Measurements from ENCODE around the gene SERINC2. TPM values are rescaled to one million over a fixed set of nuclear protein-coding genes. Genes with fewer than 3 reads are reported as not detected.

SERINC2 gene
- polyA plus RNA-seq, 2 of the 4 experiments (the other 2 are of a cell fraction), result 6.0 to 16.3 TPM

GRCh38 chr1:31373897-31374486 is 39.0 kb upstream of the SERINC2 start:
- no peak overlapping the region for H3K4me3 ChIP-seq
- no peak overlapping the region for H3K27ac ChIP-seq
- H3K4me2 ChIP-seq, result no peak overlapping the region
- 87% methylated on average over 11 of the region's 11 CpGs for WGBS (ENCODE audit: missing lambda C conversion rate)
- FAIRE-seq (no peak), DNase-seq (ENCODE audit: low read depth in 1 of 2, low spot score in 1 of 2) (no peak), ATAC-seq (no peak)
- peaks cover 13% of the 10 kb centered on the region for H3K4me1 ChIP-seq
- ChIA-PET POLR2A (no interaction called here), CTCF (interaction anchor here (0.8 to 2.7 kb wide), 3 partner anchors 14 to 47 kb away, joined by 3 to 9 read pairs (median 4); no protein-coding TSS in a partner anchor)
- TF ChIP-seq SMC3 (IDR thresholded peaks at IDR 0.05) (no peak), RNF2 (IDR thresholded peaks at IDR 0.05; ENCODE audit: borderline replicate concordance, low read depth) (no peak), POLR2AphosphoS2 (conservative IDR thresholded peaks at IDR 0.05; ENCODE audit: low read length) (no peak), MAZ (IDR thresholded peaks at IDR 0.05; ENCODE audit: borderline replicate concordance, low read depth, low read length) (no peak), FOXS1 (CRISPR knock-in tag; IDR thresholded peaks at IDR 0.05) (no peak), TFCP2L1 (CRISPR knock-in tag; IDR thresholded peaks at IDR 0.05) (no peak), ESRRA (IDR thresholded peaks at IDR 0.05; ENCODE audit: borderline replicate concordance, low read length) (no peak), NFE2L2 (conservative IDR thresholded peaks at IDR 0.05; ENCODE audit: low read length) (no peak), BHLHE40 (IDR thresholded peaks at IDR 0.05; ENCODE audit: low read depth, low read length) (no peak), HOXB5 (CRISPR knock-in tag; IDR thresholded peaks at IDR 0.05) (no peak), TP53 (CRISPR knock-in tag; IDR thresholded peaks at IDR 0.05) (no peak), CHD4 (IDR thresholded peaks at IDR 0.05; ENCODE audit: borderline replicate concordance) (no peak), ZNF302 (CRISPR knock-in tag; IDR thresholded peaks at IDR 0.05) (no peak), SREBF2 (IDR thresholded peaks at IDR 0.05) (no peak), ZC3H11A (IDR thresholded peaks at IDR 0.05) (no peak), ZFP36 (IDR thresholded peaks at IDR 0.05; ENCODE audit: borderline replicate concordance, partially characterized antibody) (no peak)
- TF ChIP-seq, protein P1, sequence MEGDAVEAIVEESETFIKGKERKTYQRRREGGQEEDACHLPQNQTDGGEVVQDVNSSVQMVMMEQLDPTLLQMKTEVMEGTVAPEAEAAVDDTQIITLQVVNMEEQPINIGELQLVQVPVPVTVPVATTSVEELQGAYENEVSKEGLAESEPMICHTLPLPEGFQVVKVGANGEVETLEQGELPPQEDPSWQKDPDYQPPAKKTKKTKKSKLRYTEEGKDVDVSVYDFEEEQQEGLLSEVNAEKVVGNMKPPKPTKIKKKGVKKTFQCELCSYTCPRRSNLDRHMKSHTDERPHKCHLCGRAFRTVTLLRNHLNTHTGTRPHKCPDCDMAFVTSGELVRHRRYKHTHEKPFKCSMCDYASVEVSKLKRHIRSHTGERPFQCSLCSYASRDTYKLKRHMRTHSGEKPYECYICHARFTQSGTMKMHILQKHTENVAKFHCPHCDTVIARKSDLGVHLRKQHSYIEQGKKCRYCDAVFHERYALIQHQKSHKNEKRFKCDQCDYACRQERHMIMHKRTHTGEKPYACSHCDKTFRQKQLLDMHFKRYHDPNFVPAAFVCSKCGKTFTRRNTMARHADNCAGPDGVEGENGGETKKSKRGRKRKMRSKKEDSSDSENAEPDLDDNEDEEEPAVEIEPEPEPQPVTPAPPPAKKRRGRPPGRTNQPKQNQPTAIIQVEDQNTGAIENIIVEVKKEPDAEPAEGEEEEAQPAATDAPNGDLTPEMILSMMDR (IDR thresholded peaks at IDR 0.05), result no peak
- TF ChIP-seq, protein P2, sequence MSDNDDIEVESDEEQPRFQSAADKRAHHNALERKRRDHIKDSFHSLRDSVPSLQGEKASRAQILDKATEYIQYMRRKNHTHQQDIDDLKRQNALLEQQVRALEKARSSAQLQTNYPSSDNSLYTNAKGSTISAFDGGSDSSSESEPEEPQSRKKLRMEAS (IDR thresholded peaks at IDR 0.05), result no peak
- H3K9me3 ChIP-seq, result no peaks in the 10 kb centered on the region

DNA sequence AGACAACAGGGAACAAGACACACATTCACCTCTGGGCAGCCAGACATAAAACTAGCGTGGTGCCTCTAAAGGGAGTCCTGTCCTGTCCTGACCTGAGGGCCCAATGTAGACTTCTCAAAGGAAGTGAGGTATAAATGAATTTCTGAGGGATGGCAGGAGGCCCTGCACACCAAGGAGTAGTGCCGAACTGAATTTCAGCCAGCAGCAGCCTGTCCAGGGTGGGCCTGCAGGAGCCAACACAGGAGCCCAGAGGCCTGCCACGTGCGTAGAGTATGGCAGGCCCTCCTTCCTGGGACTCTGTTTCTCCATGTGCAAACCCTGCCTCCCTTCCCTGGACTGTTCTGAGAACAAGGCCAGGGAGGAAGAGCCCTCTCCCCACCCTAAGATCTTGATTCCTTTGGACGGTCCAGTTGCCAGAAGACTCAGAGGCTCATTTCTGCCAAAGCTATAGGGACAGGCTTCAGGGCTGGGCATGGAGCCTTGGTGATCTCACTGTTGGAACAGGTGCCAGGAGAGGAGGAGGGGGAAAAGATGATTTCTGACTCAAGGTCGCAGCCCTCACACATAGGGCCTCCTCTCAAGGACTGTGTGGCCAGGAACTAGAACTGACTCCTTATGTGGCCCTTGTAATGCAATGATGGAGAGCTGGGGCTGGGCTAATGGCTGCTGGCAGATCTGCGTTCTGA is 38.4 kb upstream of the SERINC2 start:
- no peak overlapping the region for H3K4me3 ChIP-seq
- ChIA-PET CTCF (no interaction called here), POLR2A (no interaction called here)
- no peak overlapping the region for H3K27ac ChIP-seq
- peaks cover 13% of the 10 kb centered on the region for H3K4me1 ChIP-seq
- WGBS (ENCODE audit: missing lambda C conversion rate), result 87% methylated on average over 7 of the region's 7 CpGs
- no peaks in the 10 kb centered on the region for H3K9me3 ChIP-seq
- no peak overlapping the region for H3K4me2 ChIP-seq
- DNase-seq (ENCODE audit: low read depth in 1 of 2, low spot score in 1 of 2) (no peak), FAIRE-seq (no peak), ATAC-seq (no peak)
- TF ChIP-seq RCOR1 (IDR thresholded peaks at IDR 0.05; ENCODE audit: low read depth, low read length) (no peak), ESRRA (IDR thresholded peaks at IDR 0.05; ENCODE audit: borderline replicate concordance, low read length) (no peak), USF2 (IDR thresholded peaks at IDR 0.05) (no peak), CBX2 (IDR thresholded peaks at IDR 0.05; ENCODE audit: borderline replicate concordance, low read depth) (no peak), JUNB (IDR thresholded peaks at IDR 0.05) (no peak), FOXS1 (CRISPR knock-in tag; IDR thresholded peaks at IDR 0.05) (no peak), ELK1 (IDR thresholded peaks at IDR 0.05; ENCODE audit: low read depth, low read length) (no peak), TFCP2L1 (CRISPR knock-in tag; IDR thresholded peaks at IDR 0.05) (no peak), ZSCAN20 (CRISPR knock-in tag; IDR thresholded peaks at IDR 0.05) (no peak), HOXB13 (CRISPR knock-in tag; IDR thresholded peaks at IDR 0.05; ENCODE audit: low read depth) (no peak), NPAS2 (CRISPR knock-in tag; IDR thresholded peaks at IDR 0.05; ENCODE audit: borderline replicate concordance) (no peak)
- TF ChIP-seq, protein P1 (IDR thresholded peaks at IDR 0.05), result no peak
- TF ChIP-seq, protein P3, sequence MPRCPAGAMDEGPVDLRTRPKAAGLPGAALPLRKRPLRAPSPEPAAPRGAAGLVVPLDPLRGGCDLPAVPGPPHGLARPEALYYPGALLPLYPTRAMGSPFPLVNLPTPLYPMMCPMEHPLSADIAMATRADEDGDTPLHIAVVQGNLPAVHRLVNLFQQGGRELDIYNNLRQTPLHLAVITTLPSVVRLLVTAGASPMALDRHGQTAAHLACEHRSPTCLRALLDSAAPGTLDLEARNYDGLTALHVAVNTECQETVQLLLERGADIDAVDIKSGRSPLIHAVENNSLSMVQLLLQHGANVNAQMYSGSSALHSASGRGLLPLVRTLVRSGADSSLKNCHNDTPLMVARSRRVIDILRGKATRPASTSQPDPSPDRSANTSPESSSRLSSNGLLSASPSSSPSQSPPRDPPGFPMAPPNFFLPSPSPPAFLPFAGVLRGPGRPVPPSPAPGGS (IDR thresholded peaks at IDR 0.05), result no peak
- TF ChIP-seq, protein P4, sequence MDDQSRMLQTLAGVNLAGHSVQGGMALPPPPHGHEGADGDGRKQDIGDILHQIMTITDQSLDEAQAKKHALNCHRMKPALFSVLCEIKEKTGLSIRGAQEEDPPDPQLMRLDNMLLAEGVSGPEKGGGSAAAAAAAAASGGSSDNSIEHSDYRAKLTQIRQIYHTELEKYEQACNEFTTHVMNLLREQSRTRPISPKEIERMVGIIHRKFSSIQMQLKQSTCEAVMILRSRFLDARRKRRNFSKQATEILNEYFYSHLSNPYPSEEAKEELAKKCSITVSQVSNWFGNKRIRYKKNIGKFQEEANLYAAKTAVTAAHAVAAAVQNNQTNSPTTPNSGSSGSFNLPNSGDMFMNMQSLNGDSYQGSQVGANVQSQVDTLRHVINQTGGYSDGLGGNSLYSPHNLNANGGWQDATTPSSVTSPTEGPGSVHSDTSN (IDR thresholded peaks at IDR 0.05), result no peak
